ENCODE results near the gene RPS16.

The RPS16 gene

DNA sequence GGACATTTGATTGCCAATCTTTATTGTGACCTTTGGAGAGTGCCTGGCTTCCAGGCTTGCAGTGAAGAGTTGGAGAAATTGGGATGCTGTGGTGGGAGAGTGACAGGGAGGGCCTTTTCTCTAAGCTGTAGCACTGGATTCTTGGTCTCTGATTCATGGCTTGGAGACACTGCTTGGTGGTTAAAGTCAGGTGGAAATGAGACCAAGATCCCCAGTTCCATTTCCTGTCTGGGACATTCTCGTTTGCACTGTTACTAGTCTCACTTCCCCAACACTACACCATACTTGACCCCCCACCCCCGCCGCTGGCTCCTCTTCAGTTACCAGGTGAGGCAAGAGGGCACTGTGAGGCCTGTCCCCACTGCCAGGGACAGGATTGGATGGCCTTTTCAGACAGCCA, 12.5 kb upstream of the RPS16 start:
- no peak for DNase-seq

DNA sequence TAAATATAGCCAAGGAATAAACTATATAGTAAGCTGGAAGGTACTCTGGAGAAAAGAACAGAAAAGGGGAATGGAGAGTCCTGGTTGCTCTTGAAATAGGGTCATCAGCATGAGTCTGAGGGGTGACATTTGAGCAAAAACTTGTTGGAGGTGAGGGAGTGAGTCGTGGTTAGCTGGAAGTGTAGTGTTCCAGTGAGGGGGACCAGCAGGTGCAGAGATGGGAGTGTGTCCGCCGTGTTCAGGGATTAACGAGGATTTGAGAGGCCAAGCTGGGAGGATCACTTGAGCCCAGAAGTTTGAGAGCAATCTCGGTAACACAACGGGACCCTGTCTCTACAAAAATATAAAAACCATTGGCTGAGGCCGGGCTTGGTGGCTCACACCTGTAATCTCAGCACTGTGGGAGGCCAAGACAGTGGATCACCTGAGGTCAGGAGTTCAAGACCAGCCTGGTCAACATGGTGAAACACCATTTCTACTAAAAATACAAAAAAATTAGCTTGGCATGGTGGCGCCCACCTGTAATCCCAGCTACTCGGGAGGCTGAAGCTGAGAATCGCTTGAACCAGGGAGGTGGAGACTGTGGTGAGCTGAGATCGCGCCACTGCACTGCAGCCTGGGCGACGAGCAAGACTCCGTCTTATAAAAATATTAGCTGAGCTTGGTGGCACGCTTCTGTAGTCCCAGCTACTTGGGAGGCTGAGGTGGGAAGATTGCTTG, 10.8 kb upstream of the RPS16 start:
- DNase-seq, result peak; percentile 4

DNA sequence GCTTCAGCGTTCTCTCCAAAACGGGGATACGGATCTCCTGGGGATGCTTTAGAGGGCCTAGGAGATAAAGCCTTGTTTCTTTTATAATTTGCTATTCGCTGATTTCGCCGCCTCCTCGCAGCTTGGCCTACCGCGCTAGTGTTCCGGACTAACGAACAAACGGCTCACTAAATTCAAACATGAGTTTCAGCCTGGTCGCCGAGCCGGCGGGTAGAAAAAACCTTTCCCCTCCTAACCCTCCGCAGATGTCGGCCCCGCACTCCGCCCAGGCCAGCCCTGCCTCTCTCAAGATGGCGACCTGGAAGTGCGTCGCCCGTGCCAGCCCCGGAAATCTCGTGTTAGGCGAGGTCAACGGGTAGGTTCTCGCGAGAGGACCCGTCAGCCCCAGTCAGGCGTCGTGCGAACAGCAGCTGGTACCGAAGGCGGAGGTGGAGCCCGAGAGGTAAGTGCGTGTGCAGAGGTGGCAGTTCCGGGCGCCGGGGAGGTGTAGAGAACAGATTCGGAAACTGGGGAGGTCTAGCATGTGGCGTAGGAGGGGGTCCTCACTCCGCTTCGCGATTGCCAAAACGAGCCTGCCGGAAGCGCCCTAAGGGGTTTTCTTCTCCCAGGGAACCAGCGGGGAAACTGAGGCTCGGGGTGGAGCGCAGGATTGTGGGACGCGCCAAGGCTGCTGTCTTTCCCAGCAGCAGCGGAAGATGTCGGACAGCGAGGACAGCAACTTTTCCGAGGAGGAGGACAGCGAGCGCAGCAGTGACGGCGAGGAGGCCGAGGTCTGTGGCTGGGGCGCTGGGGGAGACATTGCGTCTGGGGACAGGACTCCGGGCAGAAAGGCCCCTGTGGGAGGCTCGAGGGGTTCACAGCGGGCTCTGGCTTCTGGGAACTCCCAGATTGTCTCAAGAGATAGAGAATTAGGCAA, 9.7 kb upstream of the RPS16 start, which contains the start of gene SUPT5H:
Gene SUPT5H (plus strand): TSS at position 387 of the 916 bp plus-strand sequence. CDS start 309 bp downstream, at position 696.
- DNase-seq, result peak; percentile 95

DNA sequence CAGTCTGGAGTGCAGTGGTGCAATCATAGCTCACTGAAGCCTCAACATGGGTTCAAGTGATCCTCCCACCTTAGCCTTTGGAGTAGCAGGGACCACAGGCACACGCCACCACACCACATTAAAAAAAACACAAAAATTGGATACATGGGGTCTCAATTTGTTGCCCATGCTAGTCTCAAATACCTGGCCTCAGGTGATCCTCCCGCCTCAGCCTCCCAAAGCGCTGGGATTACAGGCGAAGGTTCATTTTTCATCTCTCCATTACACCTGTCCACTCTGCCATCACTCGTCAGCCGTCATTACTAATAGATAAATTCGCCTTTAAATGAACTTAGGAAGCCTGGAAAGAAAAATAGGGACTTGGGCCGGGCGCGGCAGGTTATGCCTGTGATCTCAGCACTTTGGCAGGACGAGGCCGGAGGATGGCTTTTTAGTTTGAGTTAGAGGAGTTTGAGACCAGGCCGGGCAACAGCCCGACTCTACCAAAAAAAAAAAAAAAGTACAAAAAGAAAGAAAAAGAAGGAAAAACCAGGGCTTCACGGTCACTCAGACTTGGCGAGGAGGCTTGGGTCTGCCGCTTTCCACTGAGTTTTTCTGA, 8.9 kb upstream of the RPS16 start:
- peak; percentile 39 for DNase-seq

DNA sequence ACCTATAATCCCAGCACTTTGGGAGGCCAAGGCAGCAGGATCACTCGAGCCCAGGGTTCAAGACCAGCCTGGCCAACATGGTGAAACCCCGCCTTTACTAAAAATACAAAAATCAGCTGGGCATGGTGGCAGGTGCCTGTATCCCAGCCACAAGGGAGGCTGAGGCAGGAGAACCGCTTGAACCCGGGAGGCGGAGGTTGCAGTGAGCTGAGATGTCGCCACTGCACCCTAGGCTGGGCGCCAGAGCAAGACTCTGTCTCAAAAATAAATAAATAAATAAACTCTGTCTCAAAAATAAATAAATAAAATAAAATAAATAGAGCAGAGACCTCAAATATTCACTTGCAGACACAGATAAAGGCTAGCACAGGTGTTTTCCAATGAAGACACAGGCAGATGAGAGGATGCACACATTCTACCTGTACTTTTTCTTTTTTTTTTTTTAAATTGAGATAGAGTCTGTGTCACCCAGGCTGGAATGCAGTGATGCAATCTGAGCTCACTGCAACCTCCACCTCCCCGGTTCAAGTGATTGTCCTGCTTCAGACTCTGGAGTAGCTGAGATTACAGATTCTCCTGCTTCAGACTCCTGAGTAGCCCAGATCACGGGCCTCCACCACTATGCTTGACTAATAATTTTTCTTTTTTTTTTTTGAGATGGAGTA, 2.7 kb upstream of the RPS16 start:
- DNase-seq, result no peak

DNA sequence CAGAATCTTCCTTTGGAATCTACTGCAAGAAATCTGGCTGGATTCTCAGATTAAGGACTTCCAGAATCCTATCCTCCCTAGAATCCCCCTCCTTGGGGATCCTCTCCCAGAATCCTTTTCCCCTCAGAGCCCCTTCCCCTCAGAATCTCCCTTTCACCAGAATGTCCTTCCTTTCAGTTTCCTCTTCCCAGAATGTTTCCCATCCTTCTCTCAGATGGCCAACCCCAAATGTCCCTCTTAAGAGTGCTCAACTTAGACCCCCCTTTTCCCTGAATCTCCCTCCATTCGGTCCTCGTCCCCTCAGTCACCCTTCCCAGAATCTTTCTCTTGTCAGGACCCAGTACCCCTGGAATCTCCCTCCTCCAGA, 584 bp upstream of the RPS16 start:
- DNase-seq, result no peak

DNA sequence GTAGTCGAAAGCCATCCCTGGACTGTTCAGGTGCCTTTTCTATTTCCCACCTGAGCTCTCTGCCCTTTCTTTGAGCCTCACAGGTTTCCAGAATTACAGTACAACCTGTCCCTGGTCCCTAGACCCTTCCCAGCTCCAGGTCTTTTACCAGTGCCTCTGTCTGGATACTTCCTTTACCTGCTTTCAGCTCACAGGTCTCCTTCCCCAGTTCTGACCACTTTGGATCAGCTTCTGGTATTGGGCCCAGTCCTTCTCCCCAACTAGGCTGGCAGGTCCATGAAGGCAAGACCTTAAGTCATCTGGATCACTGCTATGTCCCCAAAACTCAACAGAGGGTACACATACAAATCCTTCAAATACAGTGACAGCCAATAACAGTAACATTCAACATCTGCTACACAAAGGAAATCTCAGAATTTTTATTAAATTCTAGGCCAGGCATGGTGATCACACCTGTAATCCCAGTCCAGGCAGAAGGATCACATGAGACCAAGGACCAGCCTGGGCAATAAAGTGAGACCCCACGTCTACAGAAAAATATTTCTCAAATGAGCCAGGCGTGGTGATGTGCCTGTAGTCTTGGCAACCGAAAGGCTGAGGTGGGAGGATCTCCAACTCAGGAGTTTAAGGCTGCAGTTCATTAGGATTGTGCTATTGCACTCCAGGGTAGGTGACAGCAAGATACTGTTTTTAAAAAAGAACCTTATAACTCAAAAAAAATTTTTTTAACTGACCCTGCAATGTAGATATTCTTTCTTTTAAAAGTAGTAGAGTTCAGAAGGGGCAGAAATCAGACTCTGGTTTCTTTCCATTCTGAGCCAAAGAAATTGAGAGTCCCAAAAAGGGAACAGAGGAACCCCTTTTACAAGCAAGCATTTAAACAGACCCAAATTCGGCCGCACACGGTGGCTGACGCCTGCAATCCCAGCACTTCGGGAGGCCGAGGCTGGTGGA, 1.3 kb downstream of the RPS16 start:
- no peak for DNase-seq

DNA sequence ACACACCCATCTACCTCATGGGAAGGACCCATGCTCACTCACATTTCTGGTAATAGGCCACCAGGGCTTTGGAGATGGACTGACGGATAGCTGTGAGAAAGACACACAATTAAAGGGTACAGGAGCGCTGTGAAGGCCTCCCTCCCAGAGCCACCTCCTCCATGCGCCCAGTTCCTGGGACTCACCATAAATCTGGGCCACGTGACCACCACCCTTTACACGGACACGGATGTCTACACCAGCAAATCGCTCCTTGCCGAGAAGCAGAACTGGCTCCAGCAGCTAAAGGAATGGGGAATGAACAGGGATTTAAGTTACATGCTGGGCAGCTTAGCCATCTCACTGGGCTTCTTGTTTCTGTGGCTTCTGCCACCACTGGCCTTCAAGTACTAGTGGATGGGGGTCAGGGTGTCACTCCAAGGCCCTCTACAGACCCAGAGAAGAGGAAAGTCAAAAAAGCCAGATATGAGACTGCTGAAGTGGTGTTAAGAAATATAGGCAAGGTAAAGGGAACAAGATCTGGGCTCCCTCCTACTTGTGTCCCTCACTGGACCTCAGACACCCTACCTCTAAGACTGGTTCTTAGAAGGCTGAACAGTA, 2.2 kb downstream of the RPS16 start:
- DNase-seq, result no peak

DNA sequence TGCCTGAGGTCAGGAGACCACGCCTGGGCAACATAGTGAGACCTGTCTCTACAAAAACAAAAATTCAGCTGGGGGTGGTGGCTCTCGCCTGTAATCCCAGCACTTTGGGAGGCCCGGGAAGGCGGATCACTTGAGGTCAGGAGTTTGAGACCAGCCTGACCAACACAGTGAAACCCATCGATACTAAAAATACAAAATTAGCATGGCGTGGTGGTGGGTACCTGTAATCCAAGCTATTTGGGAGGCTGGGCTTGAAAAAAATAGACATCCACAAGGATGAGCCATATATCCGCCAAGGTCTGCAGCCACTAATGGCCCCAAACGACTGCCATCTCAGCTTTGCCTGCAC, 3.1 kb downstream of the RPS16 start:
- no peak for DNase-seq

DNA sequence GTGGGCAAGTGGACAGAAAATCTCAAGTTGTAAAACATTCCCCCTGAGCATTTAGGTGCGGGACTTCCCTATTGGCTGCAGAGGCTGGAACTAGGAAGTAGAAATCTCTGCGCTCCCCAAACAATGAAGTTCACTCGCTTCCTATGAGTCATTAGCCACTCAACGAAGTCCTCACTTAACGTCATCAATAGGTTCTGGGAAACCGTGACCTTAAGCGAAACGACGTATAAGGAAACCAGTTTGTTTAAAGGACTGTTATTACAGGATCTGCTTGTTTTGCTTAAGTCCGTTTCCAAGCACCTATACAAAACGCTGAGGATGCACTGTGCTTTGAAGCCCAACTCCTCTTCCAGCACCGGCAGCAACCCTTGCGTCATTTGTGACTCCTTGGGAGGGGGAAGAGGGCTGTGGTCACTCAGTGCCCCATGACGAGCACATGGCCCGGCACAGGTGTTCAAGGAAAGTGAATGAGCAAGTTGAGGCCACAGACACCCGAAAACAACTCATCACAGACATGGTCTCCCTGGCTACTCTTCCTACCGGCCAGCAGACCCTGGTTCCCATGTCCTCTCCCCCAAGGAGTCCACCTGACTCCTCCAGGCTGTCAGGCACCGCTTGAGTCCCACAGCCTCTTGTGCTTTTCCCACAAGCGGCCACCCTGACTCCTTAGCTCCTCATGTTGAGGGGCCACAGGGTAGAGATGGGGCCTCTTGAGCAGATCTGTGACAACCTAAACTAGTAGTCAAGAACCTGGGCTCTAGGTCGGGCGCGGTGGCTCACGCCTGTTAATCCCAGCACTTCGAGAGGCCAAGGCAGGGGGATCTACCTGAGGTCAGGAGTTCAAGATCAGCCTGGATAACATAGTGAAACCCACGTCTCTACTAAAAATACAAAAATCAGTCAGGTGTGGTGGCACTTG, 4.8 kb downstream of the RPS16 start:
- no peak for DNase-seq

DNA sequence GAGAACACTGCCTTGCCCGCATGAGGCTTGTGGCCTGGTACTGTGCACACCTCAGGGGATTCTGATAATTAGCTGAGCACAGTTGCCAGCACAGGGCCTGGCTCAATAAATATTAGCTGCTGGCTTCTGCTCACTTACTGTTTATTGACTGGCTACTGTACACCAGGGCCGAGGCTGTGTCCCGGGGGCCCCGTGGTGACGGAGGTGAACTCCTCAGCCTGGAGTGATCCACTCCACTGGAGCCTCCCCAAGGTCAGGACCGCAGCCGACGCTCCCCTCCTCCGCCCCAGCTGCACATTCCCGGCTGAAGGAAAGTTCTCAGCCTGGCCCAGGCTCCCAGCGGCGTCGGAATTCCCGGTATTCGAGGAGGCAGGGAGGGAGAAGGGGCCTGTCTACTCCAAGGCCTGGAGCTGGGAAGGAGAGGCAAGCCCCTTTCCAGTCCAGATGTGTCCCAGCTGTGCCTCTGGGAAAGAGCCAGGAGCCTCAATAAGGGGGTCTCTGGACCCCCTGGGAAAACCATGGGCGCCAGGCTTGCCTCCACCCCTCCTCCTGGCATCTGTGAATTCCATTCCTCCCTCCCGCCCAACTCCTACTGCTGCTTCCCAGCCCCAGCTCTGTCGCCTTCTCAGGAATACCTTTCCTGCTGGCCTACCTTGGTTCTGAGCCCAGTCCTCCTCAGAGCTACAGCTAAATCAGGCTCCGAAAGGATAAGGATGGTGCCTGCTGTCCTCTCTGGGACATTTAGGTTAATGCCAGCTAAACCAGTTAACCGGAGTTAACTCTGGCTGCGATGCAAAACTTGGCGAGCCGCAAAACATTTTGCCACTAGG, 7.3 kb downstream of the RPS16 start:
- no peak for DNase-seq

DNA sequence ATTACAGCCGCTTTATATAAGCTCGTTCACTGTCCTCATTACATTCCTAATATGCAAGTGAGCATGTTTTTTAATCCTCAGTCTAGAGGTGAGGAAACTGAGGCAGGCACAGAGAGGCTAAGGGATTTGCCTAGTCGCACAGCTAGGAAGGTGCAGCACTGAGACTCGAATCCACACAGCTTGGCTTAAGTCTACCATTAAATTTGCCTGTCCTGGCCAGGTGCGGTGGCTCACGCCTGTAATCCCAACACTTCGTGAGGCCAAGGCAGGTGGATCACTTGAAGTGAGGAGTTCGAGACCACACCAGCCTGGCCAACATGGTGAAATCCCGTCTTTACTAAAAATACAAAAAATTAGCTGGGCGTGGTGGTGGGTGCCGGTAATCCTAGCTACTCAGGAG, 8.0 kb downstream of the RPS16 start:
- no peak for DNase-seq

DNA sequence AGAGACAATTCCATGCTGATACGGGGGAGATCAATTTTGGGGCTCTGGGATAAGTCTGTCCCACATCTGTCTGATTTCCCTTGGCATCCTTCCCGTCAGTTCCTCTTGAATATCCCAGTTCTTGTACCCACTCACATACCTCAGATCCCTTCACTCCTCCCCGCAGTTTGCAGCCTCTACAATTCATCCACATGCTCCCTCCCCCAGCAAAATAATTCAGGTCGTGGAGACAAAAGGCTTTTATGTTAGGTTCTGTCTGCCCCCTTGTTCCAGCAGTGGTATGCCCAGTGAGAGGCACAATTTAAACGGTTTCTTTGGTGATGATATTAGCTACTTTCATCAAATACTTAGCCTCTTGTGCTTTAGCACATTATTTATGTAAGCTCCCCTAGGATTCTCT, 9.6 kb downstream of the RPS16 start:
- DNase-seq, result no peak

DNA sequence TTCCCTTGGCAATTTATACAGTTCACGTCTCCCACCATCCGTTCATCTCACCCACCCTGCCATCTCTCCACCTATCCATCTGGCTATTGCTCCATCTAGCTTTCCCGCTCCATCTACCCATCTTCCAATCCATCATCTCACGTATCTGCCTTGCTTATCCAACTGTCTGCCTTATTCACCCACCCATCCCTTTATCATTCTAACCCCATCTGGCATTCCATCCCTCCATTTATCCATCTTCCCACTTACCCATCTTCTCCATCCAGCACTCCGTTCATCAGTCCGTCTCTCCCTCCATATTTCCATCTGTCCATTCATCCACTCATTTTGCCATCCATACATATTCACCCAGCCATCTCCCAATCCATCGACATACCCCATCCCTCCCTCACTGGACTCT, 10.0 kb downstream of the RPS16 start:
- no peak for DNase-seq

DNA sequence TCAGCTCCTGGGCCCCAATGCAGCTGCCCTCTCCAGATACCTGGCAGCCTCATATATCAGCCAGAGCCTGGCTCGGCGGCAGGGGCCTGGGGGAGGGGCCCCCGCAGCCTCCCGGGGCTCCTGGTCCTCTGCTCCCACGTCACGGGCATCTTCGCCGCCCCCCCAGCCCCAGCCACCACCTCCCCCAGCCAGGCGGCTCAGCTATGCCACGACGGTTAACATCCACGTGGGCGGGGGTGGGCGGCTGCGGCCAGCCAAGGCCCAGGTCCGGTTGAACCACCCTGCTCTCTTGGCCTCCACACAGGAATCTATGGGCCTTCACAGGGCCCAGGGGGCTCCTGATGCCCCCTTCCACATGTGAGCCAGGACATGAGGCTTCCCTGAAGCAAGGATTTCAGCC, 10.8 kb downstream of the RPS16 start:
- no peak for DNase-seq

DNA sequence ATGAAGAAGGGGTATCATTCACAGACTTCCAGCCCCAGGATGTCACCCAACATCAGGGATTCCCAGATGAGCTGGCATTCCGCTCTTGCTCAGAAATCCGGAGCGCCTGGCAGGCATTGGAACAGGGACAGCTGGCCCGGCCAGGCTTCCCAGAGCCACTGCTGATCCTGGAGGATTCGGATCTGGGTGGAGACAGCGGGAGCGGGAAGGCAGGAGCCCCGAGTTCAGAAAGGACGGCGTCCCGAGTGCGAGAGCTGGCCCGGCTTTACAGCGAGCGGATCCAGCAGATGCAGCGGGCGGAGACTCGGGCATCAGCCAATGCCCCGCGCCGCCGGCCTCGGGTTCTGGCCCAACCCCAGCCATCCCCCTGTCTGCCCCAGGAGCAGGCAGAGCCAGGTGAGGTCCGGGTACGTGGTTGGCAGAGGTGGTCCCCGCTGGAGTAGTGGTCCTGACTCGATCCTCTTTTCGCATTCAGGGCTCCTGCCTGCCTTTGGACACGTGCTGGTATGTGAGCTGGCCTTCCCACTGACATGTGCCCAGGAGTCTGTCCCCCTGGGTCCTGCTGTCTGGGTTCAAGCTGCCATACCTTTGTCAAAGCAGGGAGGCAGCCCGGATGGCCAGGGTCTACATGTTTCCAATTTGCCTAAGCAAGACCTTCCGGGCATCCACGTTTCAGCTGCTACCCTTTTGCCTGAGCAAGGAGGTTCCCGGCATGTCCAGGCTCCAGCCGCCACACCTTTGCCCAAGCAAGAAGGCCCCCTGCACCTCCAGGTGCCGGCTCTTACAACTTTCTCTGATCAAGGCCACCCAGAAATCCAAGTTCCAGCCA, 12.3 kb downstream of the RPS16 start:
- no peak for DNase-seq

DNA sequence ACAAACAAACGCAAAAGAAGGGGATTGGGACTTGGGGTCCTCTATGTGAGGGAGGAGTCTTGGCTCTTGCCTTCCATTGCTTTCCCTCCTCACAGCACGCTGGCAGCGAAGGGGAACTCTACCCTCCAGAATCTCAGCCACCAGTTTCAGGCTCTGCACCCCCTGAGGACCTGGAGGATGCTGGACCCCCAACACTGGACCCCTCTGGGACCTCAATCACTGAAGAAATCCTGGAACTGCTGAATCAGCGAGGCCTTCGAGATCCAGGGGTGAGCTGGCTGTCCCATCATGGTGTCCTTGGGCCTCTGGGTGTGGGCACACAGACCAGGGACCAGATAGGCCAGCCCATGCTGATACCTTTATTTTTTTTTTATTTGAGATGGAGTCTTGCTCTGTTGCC, 13.7 kb downstream of the RPS16 start:
- no peak for DNase-seq

DNA sequence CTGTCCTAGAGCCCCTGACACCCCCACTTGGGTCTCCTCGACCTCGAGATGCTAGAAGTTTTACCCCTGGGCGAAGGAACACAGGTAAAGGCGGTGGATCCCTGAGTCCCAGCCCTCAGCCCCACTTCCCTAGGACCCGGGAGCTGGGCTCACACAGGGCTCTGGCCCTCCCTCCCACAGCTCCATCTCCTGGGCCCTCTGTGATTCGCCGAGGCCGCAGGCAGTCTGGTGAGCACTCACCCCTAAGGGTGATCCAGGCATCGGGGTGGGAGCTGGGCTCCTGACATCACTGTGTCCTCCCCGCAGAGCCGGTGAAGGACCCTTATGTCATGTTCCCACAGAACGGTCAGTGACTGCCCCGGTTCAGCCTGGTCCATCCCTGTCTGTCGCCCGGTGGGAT, 15.0 kb downstream of the RPS16 start:
- DNase-seq, result no peak

DNA sequence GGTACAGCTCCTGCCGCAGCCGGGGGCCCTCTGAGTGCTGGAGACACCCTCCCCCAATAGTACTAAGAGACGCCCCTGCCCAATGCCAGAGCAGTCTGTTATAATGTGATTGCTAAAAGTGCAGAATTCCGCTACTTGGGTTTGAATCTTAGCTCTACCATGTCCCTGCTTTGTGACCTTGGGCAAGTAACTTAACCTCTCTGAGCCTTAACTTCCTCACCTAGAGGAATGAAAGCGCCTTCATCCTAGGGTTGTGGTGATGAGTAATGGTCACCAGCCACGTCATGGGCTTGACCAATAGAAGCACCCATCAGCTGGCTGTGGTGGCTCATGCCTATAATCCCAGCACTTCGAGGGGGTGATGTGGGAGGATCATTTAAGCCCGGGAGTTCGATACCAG, 16.7 kb downstream of the RPS16 start:
- DNase-seq, result no peak

Measured in DMS79 treated with DMSO at 0.1 percent for 48 hours (cell line).